CD14-positive monocyte (primary cell): ENCODE data around the gene CYLD. TPM values are rescaled to one million over a fixed set of nuclear protein-coding genes. Genes with fewer than 3 reads are reported as not detected.

Experiments used
- DNase-seq, 3 donors: peaks; one replicate each; pipeline ENCODE4 v3.0.0-alpha.2; 2011 to 2022
- H2AFZ ChIP-seq: 2 replicates; pipeline ENCODE4 v1.6.0; 2012; ENCODE audit warnings: mild to moderate bottlenecking, low read depth, low read length, inconsistent platforms; ENCODE audit not compliant: insufficient read depth, poor library complexity, severe bottlenecking
- H3K27ac ChIP-seq, 2 donors: 1 replicate in 1 of 2; 2 replicates in 1 of 2; pipeline ENCODE4 v1.5.1; 2012 to 2013; ENCODE audit warnings: low read length in 2 of 2, control low read depth in 1 of 2, inconsistent platforms in 1 of 2, low read depth in 1 of 2, mild to moderate bottlenecking in 1 of 2
- H3K27me3 ChIP-seq, 2 donors: one replicate each; pipeline versions ENCODE4 v1.6.0 to v1.6.1; 2011 to 2013; ENCODE audit warnings: low read length in 2 of 2; ENCODE audit not compliant: control insufficient read depth in 2 of 2, insufficient read depth in 2 of 2
- H3K36me3 ChIP-seq, 2 donors: replicated peaks in 1 of 2; 1 replicate in 1 of 2; 2 replicates in 1 of 2; pipeline versions ENCODE4 v1.5.1 to v1.6.1; 2012 to 2013; ENCODE audit warnings: low read length in 2 of 2, control low read depth in 1 of 2, inconsistent platforms in 1 of 2, mild to moderate bottlenecking in 1 of 2; ENCODE audit not compliant: insufficient read depth in 2 of 2, control insufficient read depth in 1 of 2
- H3K4me1 ChIP-seq, 2 donors: 1 replicate in 1 of 2; 2 replicates in 1 of 2; pipeline versions ENCODE4 v1.5.1 to v1.6.1; 2012 to 2013; ENCODE audit warnings: low read length in 2 of 2, control low read depth in 1 of 2, inconsistent platforms in 1 of 2, mild to moderate bottlenecking in 1 of 2, moderate library complexity in 1 of 2; ENCODE audit not compliant: insufficient read depth in 2 of 2, control insufficient read depth in 1 of 2
- H3K4me2 ChIP-seq: replicated peaks from 2 replicates; pipeline ENCODE3; 2012; ENCODE audit warnings: low read length, moderate library complexity, mild to moderate bottlenecking; ENCODE audit not compliant: poor library complexity, severe bottlenecking; ENCODE audit errors: extremely low read depth
- H3K4me3 ChIP-seq, 3 experiments: fragments of 200-600 bp in 1 of 3; sonication (generic) in 1 of 3; replicated peaks in 1 of 3; 1 replicate in 2 of 3; 2 replicates in 1 of 3; pipeline ENCODE4 v1.5.1; 2011 to 2013; ENCODE audit warnings: low read length in 3 of 3, mild to moderate bottlenecking in 3 of 3, control low read depth in 2 of 3, low read depth in 2 of 3, inconsistent platforms in 1 of 3, moderate library complexity in 1 of 3
- H3K79me2 ChIP-seq: 2 replicates; pipeline ENCODE4 v1.6.0; 2012; ENCODE audit warnings: mild to moderate bottlenecking, control low read depth, inconsistent platforms, low read length, moderate library complexity; ENCODE audit not compliant: insufficient read depth
- H3K9ac ChIP-seq: 2 replicates; pipeline ENCODE4 v1.6.0; 2017; ENCODE audit warnings: low read length, mild to moderate bottlenecking; ENCODE audit not compliant: insufficient read depth, poor library complexity, severe bottlenecking
- H3K9me3 ChIP-seq, 2 donors: replicated peaks in 1 of 2; 1 replicate in 1 of 2; 2 replicates in 1 of 2; pipeline versions ENCODE4 v1.5.1 to v1.6.1; 2012 to 2013; ENCODE audit warnings: low read length in 2 of 2, control low read depth in 1 of 2; ENCODE audit not compliant: control insufficient read depth in 1 of 2, insufficient read depth in 1 of 2
- H4K20me1 ChIP-seq: 2 replicates; pipeline ENCODE4 v1.6.0; 2012; ENCODE audit warnings: mild to moderate bottlenecking, low read length, control low read depth, moderate library complexity; ENCODE audit not compliant: insufficient read depth
- H3K27ac Mint-ChIP-seq, 7 donors: one replicate each; pipeline ENCODE4 v1.8.0; 2020; ENCODE audit warnings: mild to moderate bottlenecking in 7 of 7, mixed read lengths in 7 of 7, moderate library complexity in 6 of 7, inconsistent platforms in 2 of 7
- H3K27me3 Mint-ChIP-seq, 3 donors: one replicate each; pipeline ENCODE4 v1.8.0; 2021 to 2022; ENCODE audit warnings: low read depth in 3 of 3, mild to moderate bottlenecking in 3 of 3, mixed read lengths in 3 of 3, moderate library complexity in 3 of 3, inconsistent platforms in 1 of 3
- H3K36me3 Mint-ChIP-seq, 2 donors: one replicate each; pipeline ENCODE4 v1.8.0; 2020; ENCODE audit warnings: mixed read lengths in 2 of 2, inconsistent platforms in 1 of 2, mild to moderate bottlenecking in 1 of 2
- H3K4me1 Mint-ChIP-seq: one replicate; pipeline ENCODE4 v1.8.0; 2020; ENCODE audit warnings: mild to moderate bottlenecking, mixed read lengths
- H3K4me3 Mint-ChIP-seq, 2 donors: one replicate each; pipeline ENCODE4 v1.8.0; 2020; ENCODE audit warnings: mild to moderate bottlenecking in 2 of 2, mixed read lengths in 2 of 2, moderate library complexity in 1 of 2
- H3K9me3 Mint-ChIP-seq, 7 donors: one replicate each; pipeline ENCODE4 v1.8.0; 2020 to 2022; ENCODE audit warnings: mixed read lengths in 7 of 7, mild to moderate bottlenecking in 6 of 7, moderate library complexity in 6 of 7, inconsistent platforms in 2 of 7
- CTCF ChIP-seq: fragments of 200-600 bp; IDR thresholded peaks from one replicate; pipeline ENCODE4 v1.8.0; 2022; ENCODE audit warnings: antibody characterized with exemption, mild to moderate bottlenecking
- WGBS: methylation state at CpG from one replicate; pipeline ENCODE4 v1.1.5; 2013; ENCODE audit warnings: missing lambda C conversion rate; ENCODE audit not compliant: insufficient coverage; 5-methylcytosine and 5-hydroxymethylcytosine counted together
- intact Hi-C, 2 donors: fragments of 100-400 bp; cut with micrococcal nuclease; formaldehyde crosslinking; loops; one replicate each; pipeline versions ENCODE4 v1.15.0 to v1.15.1; 2023
- polyA plus RNA-seq, 3 donors: library from polyadenylated mRNA; depleted of rRNA in 1 of 3; unstranded in 2 of 3; stranded (reverse) in 1 of 3; fragments of 300-500 nt in 2 of 3; fragments of >200 nt in 1 of 3; fragmentation: Illumina TruSeq in 2 of 3; gene quantifications; 1 replicate in 2 of 3; 2 replicates in 1 of 3; pipeline ENCODE4 v1.2.3, GENCODE V29; 2012 to 2021

CYLD gene
- polyA plus RNA-seq, 3 donors, result 32.1 to 57.9 (median 35.9) TPM

- Histone ChIP-seq H3K4me3 (no peak overlapping the region), H2AFZ (no peak overlapping the region), H3K27me3 (no peaks in the 10 kb centered on the region), H3K4me1 (peaks cover 46 to 77% of the 10 kb centered on the region in 2 donors), H3K9ac (no peak overlapping the region), H3K79me2 (peaks cover 100% of the 10 kb centered on the region), H4K20me1 (peaks cover 83% of the 10 kb centered on the region), H3K36me3 (peaks cover 52 to 90% of the 10 kb centered on the region in 2 donors), H3K4me2 (no peak overlapping the region), H3K27ac (peak overlapping the region in 1 of 2 donors; percentile 100), H3K9me3 (peaks cover 11 to 13% of the 10 kb centered on the region in 2 donors)
- peaks cover 0 to 3% (median 0%) of the 10 kb centered on the region in 3 donors for H3K27me3 Mint-ChIP-seq
- intact Hi-C loops, result no loop called here
- H3K36me3 Mint-ChIP-seq, result peaks cover 86 to 98% of the 10 kb centered on the region in 2 donors
- peak in 2 of 3 donors; percentile 44 to 61 for DNase-seq
- H3K27ac Mint-ChIP-seq, result peak overlapping the region in 3 of 7 donors; percentile 63 to 98 (median 67)
- H3K4me3 Mint-ChIP-seq, result no peak overlapping the region
- TF ChIP-seq CTCF, result no peak
- peaks cover 12 to 21% (median 17%) of the 10 kb centered on the region in 7 donors for H3K9me3 Mint-ChIP-seq
- 7% methylated on average over 2 of the region's 3 CpGs for WGBS
- peaks cover 70% of the 10 kb centered on the region for H3K4me1 Mint-ChIP-seq
Measured at GRCh38 chr16:50702725-50703124, 39.2 kb upstream of the CYLD start.

GRCh38 chr16:50704245-50704644 lies 37.6 kb upstream of the CYLD start:
- H3K27ac Mint-ChIP-seq, result peak overlapping the region in 2 of 7 donors; percentile 44 to 48
- Histone ChIP-seq H3K9me3 (peaks cover 11 to 13% of the 10 kb centered on the region in 2 donors), H3K27me3 (no peaks in the 10 kb centered on the region), H3K36me3 (peaks cover 64 to 95% of the 10 kb centered on the region in 2 donors), H3K79me2 (peaks cover 97% of the 10 kb centered on the region), H3K9ac (no peak overlapping the region), H4K20me1 (peaks cover 74% of the 10 kb centered on the region), H3K4me3 (no peak overlapping the region), H3K4me1 (peaks cover 46 to 77% of the 10 kb centered on the region in 2 donors), H3K27ac (no peak overlapping the region), H2AFZ (no peak overlapping the region), H3K4me2 (no peak overlapping the region)
- H3K36me3 Mint-ChIP-seq, result peaks cover 86 to 99% of the 10 kb centered on the region in 2 donors
- no peak overlapping the region for H3K4me3 Mint-ChIP-seq
- no CpG with 5 or more reads among the region's 1 CpG for WGBS
- peaks cover 12 to 21% (median 17%) of the 10 kb centered on the region in 7 donors for H3K9me3 Mint-ChIP-seq
- H3K27me3 Mint-ChIP-seq, result peaks cover 0 to 3% (median 0%) of the 10 kb centered on the region in 3 donors
- no peak for DNase-seq
- no peak for TF ChIP-seq CTCF
- H3K4me1 Mint-ChIP-seq, result peaks cover 70% of the 10 kb centered on the region
- intact Hi-C loops, result no loop called here
